IMR-90 (cell line): ENCODE data around the gene CBR1. TPM values are rescaled to one million over a fixed set of nuclear protein-coding genes. Genes with fewer than 3 reads are reported as not detected.

ENCODE experiments used
- ATAC-seq: fragments of 200-7000 bp; cut with Tn5 transposase; 2 replicates; pipeline ENCODE4 v1.9.1; 2020; ENCODE audit warnings: low read depth, mild to moderate bottlenecking, moderate library complexity
- BruUV-seq: library from RNA; stranded (reverse); fragments of 400-500 nt; replicated peaks from 2 replicates; lab custom pipeline; 2021; lab: Mats Ljungman, UMichigan
- CTCF ChIA-PET: fragments of 300-600 bp; formaldehyde crosslinking; extraction: SDS; loops from one replicate; lab custom pipeline; 2021; ENCODE audit warnings: antibody characterized with exemption; lab: Yijun Ruan, JAX
- POLR2A ChIA-PET: fragments of 300-600 bp; sonication (Branson Sonifier 250); formaldehyde crosslinking; loops from one replicate; lab custom pipeline; 2022; ENCODE audit warnings: antibody characterized with exemption; ENCODE audit not compliant: unreplicated experiment; lab: Charles Lee
- DNase-seq: peaks from one replicate; pipeline ENCODE4 v3.0.0; 2013
- H2AFZ ChIP-seq: replicated peaks from 2 replicates; pipeline ENCODE3; 2013; ENCODE audit warnings: low read length, mild to moderate bottlenecking; ENCODE audit not compliant: poor library complexity
- H2AK5ac ChIP-seq: 2 replicates; pipeline ENCODE4 v1.6.1; 2013; ENCODE audit warnings: low read depth, low read length, inconsistent platforms
- H2AK9ac ChIP-seq: replicated peaks from 2 replicates; pipeline ENCODE3; 2013; ENCODE audit warnings: mild to moderate bottlenecking, low read depth, low read length, moderate library complexity; ENCODE audit not compliant: poor library complexity
- H2BK120ac ChIP-seq: 2 replicates; pipeline ENCODE4 v1.6.1; 2013; ENCODE audit warnings: low read depth, low read length, inconsistent platforms
- H2BK15ac ChIP-seq: 3 replicates; pipeline ENCODE4 v1.6.1; 2013; ENCODE audit warnings: low read depth, low read length, inconsistent platforms
- H2BK20ac ChIP-seq: 2 replicates; pipeline ENCODE4 v1.6.1; 2013; ENCODE audit warnings: low read depth, mild to moderate bottlenecking, inconsistent platforms, low read length, moderate library complexity
- H2BK5ac ChIP-seq: 2 replicates; pipeline ENCODE4 v1.6.1; 2013; ENCODE audit warnings: mild to moderate bottlenecking, low read depth, low read length, inconsistent platforms; ENCODE audit not compliant: poor library complexity, severe bottlenecking
- H3K14ac ChIP-seq: replicated peaks from 2 replicates; pipeline ENCODE4 v1.6.1; 2013; ENCODE audit warnings: low read depth, low read length, inconsistent platforms
- H3K18ac ChIP-seq: 2 replicates; pipeline ENCODE4 v1.6.1; 2013; ENCODE audit warnings: low read depth, low read length, control low read depth
- H3K23ac ChIP-seq: 2 replicates; pipeline ENCODE4 v1.6.1; 2013; ENCODE audit warnings: low read depth, low read length, inconsistent platforms
- H3K27ac ChIP-seq: 2 replicates; pipeline ENCODE4 v1.5.1; 2013; ENCODE audit warnings: mild to moderate bottlenecking, control low read depth, low read length; ENCODE audit not compliant: insufficient read depth
- H3K27me3 ChIP-seq: 2 replicates; pipeline ENCODE4 v1.6.1; 2013; ENCODE audit warnings: low read length; ENCODE audit not compliant: control insufficient read depth, insufficient read depth
- H3K36me3 ChIP-seq: 2 replicates; pipeline ENCODE4 v1.6.1; 2013; ENCODE audit warnings: low read length, mixed read lengths; ENCODE audit not compliant: control insufficient read depth, insufficient read depth
- H3K4ac ChIP-seq: 2 replicates; pipeline ENCODE4 v1.6.1; 2013; ENCODE audit warnings: low read depth, low read length, inconsistent platforms
- H3K4me1 ChIP-seq: 2 replicates; pipeline ENCODE4 v1.6.1; 2013; ENCODE audit warnings: low read length, mixed read lengths; ENCODE audit not compliant: control insufficient read depth, insufficient read depth
- H3K4me2 ChIP-seq: 2 replicates; pipeline ENCODE4 v1.6.1; 2013; ENCODE audit warnings: low read depth, mild to moderate bottlenecking, control low read depth, low read length, moderate library complexity
- H3K4me3 ChIP-seq: 2 replicates; pipeline ENCODE4 v1.5.1; 2013; ENCODE audit warnings: low read depth, mild to moderate bottlenecking, control low read depth, low read length, moderate library complexity; ENCODE audit not compliant: insufficient read depth
- H3K56ac ChIP-seq: 2 replicates; pipeline ENCODE4 v1.6.1; 2013; ENCODE audit warnings: low read length, inconsistent platforms; ENCODE audit not compliant: insufficient read depth; ENCODE audit errors: extremely low read depth
- H3K79me1 ChIP-seq, 2 experiments: 2 replicates each; pipeline ENCODE4 v1.6.1; 2013; ENCODE audit warnings: low read length in 2 of 2, inconsistent platforms in 1 of 2, low read depth in 1 of 2
- H3K9ac ChIP-seq: 2 replicates; pipeline ENCODE4 v1.6.1; 2013; ENCODE audit warnings: low read depth, low read length, control low read depth
- H3K9me1 ChIP-seq: 2 replicates; pipeline ENCODE4 v1.6.1; 2013; ENCODE audit warnings: low read length, inconsistent platforms; ENCODE audit not compliant: insufficient read depth
- H3K9me3 ChIP-seq: 2 replicates; pipeline ENCODE4 v1.6.1; 2013; ENCODE audit warnings: low read length; ENCODE audit not compliant: control insufficient read depth, insufficient read depth
- H4K20me1 ChIP-seq: 2 replicates; pipeline ENCODE4 v1.6.1; 2013; ENCODE audit warnings: low read length, inconsistent platforms; ENCODE audit not compliant: insufficient read depth
- H4K5ac ChIP-seq: 2 replicates; pipeline ENCODE4 v1.6.1; 2013; ENCODE audit warnings: mild to moderate bottlenecking, low read depth, low read length, control low read depth
- H4K8ac ChIP-seq, 2 experiments: 2 replicates each; pipeline ENCODE4 v1.6.1; 2013; ENCODE audit warnings: low read depth in 2 of 2, low read length in 2 of 2, control low read depth in 1 of 2, inconsistent platforms in 1 of 2
- H4K91ac ChIP-seq: 2 replicates; pipeline ENCODE4 v1.6.1; 2013; ENCODE audit warnings: low read depth, low read length, inconsistent platforms; ENCODE audit not compliant: insufficient read depth
- FOS ChIP-seq: fragments of 150-350 bp; IDR thresholded peaks from 2 replicates; pipeline ENCODE4 v1.6.1; 2016; ENCODE audit warnings: low read depth, low read length
- MAZ ChIP-seq: IDR thresholded peaks from 2 replicates; pipeline ENCODE4 v1.6.1; 2012; ENCODE audit warnings: low read depth, mild to moderate bottlenecking, low read length, improper control_type of control experiment, moderate library complexity, borderline replicate concordance
- MXI1 ChIP-seq: IDR thresholded peaks from 2 replicates; pipeline ENCODE4 v1.6.1; 2012; ENCODE audit warnings: low read depth, mild to moderate bottlenecking, low read length, moderate library complexity, borderline replicate concordance
- NFE2L2 ChIP-seq: fragments of 150-350 bp; IDR thresholded peaks from 2 replicates; pipeline ENCODE4 v1.6.1; 2016; ENCODE audit warnings: low read depth, mild to moderate bottlenecking, low read length
- RFX5 ChIP-seq: IDR thresholded peaks from 2 replicates; pipeline ENCODE4 v1.8.0; 2012; ENCODE audit warnings: low read depth, mild to moderate bottlenecking, low read length, moderate library complexity
- SMC3 ChIP-seq: fragments of 150-350 bp; IDR thresholded peaks from 2 replicates; pipeline ENCODE4 v1.6.1; 2016; ENCODE audit warnings: low read depth, mild to moderate bottlenecking, antibody characterized with exemption, low read length, moderate library complexity
- WGBS, 2 experiments: methylation state at CpG; one replicate each; pipeline versions ENCODE4 v1.1.5 to v1.1.7; 2013; ENCODE audit warnings: missing lambda C conversion rate in 2 of 2; ENCODE audit not compliant: insufficient read length in 1 of 2; ENCODE audit errors: extremely low coverage in 2 of 2; 5-methylcytosine and 5-hydroxymethylcytosine counted together
- dilution Hi-C: fragments of 300-500 bp; cut with HindIII; formaldehyde crosslinking; loops from one replicate; pipeline ENCODE4 v1.14.3; 2018; ENCODE audit warnings: low sequenced_read_pairs; ENCODE audit not compliant: unreplicated experiment
- in situ Hi-C: fragments of 300-500 bp; cut with MboI; formaldehyde crosslinking; loops from 3 replicates; pipeline ENCODE4 v1.14.3; 2019; ENCODE audit warnings: low sequenced_read_pairs, inconsistent platforms, mixed read lengths
- intact Hi-C: fragments of 100-400 bp; cut with micrococcal nuclease; formaldehyde crosslinking; loops from 2 replicates; pipeline ENCODE4 v1.10.0; 2022
- polyA plus RNA-seq, 3 experiments: library from polyadenylated mRNA; depleted of rRNA; stranded (reverse); fragments of >200 nt; gene quantifications; 2 replicates each; pipeline ENCODE4 v1.2.3, GENCODE V29; 2012; ENCODE audit warnings: low replicate concordance in 1 of 3
- total RNA-seq: library from RNA; depleted of rRNA; stranded (reverse); fragments of >200 nt; gene quantifications from 2 replicates; pipeline ENCODE4 v1.2.3, GENCODE V29; 2012
- TF ChIP-seq, protein P1 (sequence below): conservative IDR thresholded peaks from 2 replicates; pipeline ENCODE4 v1.5.1; 2012; ENCODE audit warnings: mild to moderate bottlenecking, low read depth, low read length, improper control_type of control experiment
- TF ChIP-seq, protein P2 (sequence below): fragments of 150-350 bp; IDR thresholded peaks from 2 replicates; pipeline ENCODE4 v1.6.1; 2017; ENCODE audit warnings: mild to moderate bottlenecking, antibody characterized with exemption, low read length, low read depth
- TF ChIP-seq, protein P3 (sequence below): fragments of 150-350 bp; IDR thresholded peaks from 2 replicates; pipeline ENCODE4 v1.6.1; 2016; ENCODE audit warnings: low read depth, mild to moderate bottlenecking, low read length, moderate library complexity, borderline replicate concordance

Gene CBR1
- total and polyA plus RNA-seq, 2 of the 4 experiments (the other 2 are of a cell fraction) = 122 to 222 TPM

DNA sequence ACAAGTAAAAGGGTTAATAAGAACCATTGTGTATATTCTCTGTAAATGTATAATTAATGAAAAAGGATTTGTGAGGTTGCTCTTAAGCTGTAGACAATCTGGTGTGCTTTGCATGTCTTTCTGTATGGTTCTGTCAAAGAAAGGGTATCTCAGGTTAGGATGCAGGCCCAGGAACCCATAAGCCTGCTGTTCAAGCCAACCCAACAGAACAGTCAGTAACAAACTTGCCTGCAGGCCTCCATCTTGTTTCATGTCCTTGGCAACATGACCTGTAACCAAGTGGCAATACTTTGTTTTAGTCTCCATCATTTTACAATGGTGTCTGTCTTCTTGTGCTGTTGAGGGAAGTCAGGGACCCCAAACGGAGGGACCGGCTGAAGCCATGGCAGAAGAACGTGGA, 29.2 kb downstream of the CBR1 start:
- Histone ChIP-seq H4K20me1 (no peaks in the 10 kb centered on the region), H3K4ac (no peak overlapping the region), H3K56ac (no peak overlapping the region), H2BK15ac (no peak overlapping the region), H2BK5ac (no peak overlapping the region), H3K9me1 (no peaks in the 10 kb centered on the region), H3K9me3 (peaks cover 3% of the 10 kb centered on the region), H3K79me1 (no peaks in the 10 kb centered on the region), H3K4me1 (no peaks in the 10 kb centered on the region), H3K27me3 (peaks cover 32% of the 10 kb centered on the region), H4K5ac (no peak overlapping the region), H3K14ac (no peak overlapping the region), H3K27ac (no peak overlapping the region), H3K18ac (no peak overlapping the region), H3K36me3 (no peaks in the 10 kb centered on the region), H2AFZ (no peak overlapping the region), H2BK20ac (no peak overlapping the region), H2BK120ac (no peak overlapping the region), H3K23ac (no peak overlapping the region), H2AK9ac (no peak overlapping the region), H2AK5ac (no peak overlapping the region), H4K8ac (no peak overlapping the region), H3K4me2 (no peak overlapping the region), H4K91ac (no peak overlapping the region), H3K4me3 (no peak overlapping the region), H3K9ac (no peak overlapping the region)
- WGBS, 2 experiments = no CpG with 5 or more reads among the region's 3 CpGs
- BruUV-seq = no TSS peak
- ChIA-PET POLR2A (no interaction called here), CTCF (no interaction called here)
- DNase-seq (no peak), ATAC-seq (no peak)
- dilution Hi-C loops (no loop called here), intact Hi-C loops (no loop called here), in situ Hi-C loops (no loop called here)
- TF ChIP-seq NFE2L2 = no peak
- TF ChIP-seq, protein P1, sequence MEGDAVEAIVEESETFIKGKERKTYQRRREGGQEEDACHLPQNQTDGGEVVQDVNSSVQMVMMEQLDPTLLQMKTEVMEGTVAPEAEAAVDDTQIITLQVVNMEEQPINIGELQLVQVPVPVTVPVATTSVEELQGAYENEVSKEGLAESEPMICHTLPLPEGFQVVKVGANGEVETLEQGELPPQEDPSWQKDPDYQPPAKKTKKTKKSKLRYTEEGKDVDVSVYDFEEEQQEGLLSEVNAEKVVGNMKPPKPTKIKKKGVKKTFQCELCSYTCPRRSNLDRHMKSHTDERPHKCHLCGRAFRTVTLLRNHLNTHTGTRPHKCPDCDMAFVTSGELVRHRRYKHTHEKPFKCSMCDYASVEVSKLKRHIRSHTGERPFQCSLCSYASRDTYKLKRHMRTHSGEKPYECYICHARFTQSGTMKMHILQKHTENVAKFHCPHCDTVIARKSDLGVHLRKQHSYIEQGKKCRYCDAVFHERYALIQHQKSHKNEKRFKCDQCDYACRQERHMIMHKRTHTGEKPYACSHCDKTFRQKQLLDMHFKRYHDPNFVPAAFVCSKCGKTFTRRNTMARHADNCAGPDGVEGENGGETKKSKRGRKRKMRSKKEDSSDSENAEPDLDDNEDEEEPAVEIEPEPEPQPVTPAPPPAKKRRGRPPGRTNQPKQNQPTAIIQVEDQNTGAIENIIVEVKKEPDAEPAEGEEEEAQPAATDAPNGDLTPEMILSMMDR = no peak
- no peak for TF ChIP-seq FOS
- TF ChIP-seq MXI1 = no peak
- no peak for TF ChIP-seq RFX5
- TF ChIP-seq, protein P2, sequence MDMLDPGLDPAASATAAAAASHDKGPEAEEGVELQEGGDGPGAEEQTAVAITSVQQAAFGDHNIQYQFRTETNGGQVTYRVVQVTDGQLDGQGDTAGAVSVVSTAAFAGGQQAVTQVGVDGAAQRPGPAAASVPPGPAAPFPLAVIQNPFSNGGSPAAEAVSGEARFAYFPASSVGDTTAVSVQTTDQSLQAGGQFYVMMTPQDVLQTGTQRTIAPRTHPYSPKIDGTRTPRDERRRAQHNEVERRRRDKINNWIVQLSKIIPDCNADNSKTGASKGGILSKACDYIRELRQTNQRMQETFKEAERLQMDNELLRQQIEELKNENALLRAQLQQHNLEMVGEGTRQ = no peak
- TF ChIP-seq SMC3 = no peak
- TF ChIP-seq MAZ = no peak
- TF ChIP-seq, protein P3, sequence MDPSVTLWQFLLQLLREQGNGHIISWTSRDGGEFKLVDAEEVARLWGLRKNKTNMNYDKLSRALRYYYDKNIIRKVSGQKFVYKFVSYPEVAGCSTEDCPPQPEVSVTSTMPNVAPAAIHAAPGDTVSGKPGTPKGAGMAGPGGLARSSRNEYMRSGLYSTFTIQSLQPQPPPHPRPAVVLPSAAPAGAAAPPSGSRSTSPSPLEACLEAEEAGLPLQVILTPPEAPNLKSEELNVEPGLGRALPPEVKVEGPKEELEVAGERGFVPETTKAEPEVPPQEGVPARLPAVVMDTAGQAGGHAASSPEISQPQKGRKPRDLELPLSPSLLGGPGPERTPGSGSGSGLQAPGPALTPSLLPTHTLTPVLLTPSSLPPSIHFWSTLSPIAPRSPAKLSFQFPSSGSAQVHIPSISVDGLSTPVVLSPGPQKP = no peak
